LNCaP clone FGC (cell line): ENCODE measurements around the gene P3H2.

Source experiments
- DNase-seq: peaks from one replicate; pipeline ENCODE4 v3.0.0-alpha.2; 2011; ENCODE audit warnings: low read depth
- H3K4me3 ChIP-seq: 2 replicates; pipeline ENCODE4 v1.5.1; 2011; ENCODE audit warnings: mild to moderate bottlenecking, low read depth, low read length, control low read depth
- TF ChIP-seq, protein P1 (sequence below): IDR thresholded peaks from 2 replicates; pipeline ENCODE4 v1.5.1; 2012; ENCODE audit warnings: mild to moderate bottlenecking; ENCODE audit not compliant: control insufficient read depth, insufficient read depth; ENCODE audit errors: extremely low read depth

P3H2 gene

DNA sequence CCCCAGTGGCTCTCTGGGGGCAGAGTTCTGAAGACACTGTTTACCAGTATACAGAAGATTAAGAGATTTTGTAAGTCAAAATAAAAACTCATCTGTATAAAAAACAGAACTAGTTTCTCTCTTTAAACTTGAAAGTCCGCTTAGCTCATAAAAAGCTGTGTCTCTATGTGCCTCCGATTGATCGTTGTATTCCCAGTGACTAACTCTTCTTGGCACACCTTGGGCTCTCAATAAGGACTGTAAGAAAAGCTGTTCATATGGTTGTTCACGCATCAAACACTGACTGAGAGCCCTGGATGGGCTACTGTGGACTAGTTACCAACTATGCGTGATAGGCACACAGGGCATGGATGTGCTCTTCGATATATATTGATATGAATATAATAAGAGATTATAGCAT, 107.9 kb downstream of the P3H2 start:
- TF ChIP-seq, protein P1, sequence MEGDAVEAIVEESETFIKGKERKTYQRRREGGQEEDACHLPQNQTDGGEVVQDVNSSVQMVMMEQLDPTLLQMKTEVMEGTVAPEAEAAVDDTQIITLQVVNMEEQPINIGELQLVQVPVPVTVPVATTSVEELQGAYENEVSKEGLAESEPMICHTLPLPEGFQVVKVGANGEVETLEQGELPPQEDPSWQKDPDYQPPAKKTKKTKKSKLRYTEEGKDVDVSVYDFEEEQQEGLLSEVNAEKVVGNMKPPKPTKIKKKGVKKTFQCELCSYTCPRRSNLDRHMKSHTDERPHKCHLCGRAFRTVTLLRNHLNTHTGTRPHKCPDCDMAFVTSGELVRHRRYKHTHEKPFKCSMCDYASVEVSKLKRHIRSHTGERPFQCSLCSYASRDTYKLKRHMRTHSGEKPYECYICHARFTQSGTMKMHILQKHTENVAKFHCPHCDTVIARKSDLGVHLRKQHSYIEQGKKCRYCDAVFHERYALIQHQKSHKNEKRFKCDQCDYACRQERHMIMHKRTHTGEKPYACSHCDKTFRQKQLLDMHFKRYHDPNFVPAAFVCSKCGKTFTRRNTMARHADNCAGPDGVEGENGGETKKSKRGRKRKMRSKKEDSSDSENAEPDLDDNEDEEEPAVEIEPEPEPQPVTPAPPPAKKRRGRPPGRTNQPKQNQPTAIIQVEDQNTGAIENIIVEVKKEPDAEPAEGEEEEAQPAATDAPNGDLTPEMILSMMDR = no peak
- H3K4me3 ChIP-seq = no peak overlapping the region
- no peak for DNase-seq

DNA sequence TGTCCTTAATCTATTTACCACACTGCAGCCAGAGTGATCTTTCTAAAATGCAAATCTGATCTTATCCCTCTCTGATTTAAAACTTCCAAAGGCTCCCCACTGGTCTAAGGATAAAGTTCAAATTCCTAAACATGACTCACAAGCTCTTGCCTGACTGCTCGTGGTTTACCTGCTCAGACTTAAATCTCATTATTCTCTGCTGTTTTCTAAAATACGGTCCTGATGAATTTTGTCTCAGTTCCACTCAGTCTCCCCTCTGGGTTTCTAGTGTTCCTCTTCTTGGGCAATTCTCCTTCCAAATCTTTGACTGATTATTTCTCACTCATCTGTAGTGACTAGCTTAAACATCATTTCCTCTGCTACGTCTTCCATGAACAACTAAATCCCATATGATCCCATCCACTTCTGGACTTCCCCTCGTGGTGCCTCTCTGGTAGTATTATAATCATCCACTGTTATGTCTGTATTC, 108.3 kb downstream of the P3H2 start:
- TF ChIP-seq, protein P1 = no peak
- no peak overlapping the region for H3K4me3 ChIP-seq
- DNase-seq = no peak

DNA sequence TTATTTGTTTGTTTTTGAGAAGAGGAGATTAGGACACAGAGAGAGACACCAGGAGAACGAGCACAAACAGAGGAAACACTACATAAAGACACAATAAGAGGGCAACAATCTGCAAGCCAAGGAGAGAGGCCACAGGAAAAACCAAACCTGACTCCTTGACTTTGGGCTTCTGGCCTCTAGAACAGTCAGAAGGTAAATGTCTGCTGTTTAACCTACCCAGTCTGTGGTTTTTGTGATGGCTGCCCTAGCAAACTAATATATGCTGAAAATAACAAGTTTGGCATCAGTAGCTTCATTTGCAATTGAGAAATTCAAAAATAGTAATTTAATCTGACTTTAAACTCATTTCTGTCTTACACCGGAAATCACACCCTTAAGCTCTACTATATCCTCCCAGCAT, 110.2 kb downstream of the P3H2 start:
- H3K4me3 ChIP-seq = no peak overlapping the region
- no peak for DNase-seq
- TF ChIP-seq, protein P1 = no peak

DNA sequence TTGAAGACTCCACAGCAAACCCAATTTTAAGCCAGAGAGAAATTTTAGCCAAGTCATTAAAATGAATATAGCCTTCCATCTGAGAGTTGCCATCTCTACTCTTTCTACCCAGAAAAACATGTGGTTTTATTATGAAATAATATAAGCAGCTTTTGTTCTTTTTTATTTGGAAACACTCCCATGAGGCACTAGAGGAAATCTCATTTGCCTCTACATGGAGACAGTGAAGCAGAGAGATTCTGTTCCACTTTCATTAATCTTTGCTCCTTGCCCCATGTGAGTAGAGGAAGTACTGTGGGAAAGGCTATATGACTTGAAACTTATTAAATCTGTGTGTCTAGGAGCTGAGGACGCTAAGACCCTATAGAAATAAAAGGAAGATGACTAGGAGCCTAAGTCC, 111.1 kb downstream of the P3H2 start:
- DNase-seq = no peak
- TF ChIP-seq, protein P1 = no peak
- H3K4me3 ChIP-seq = no peak overlapping the region

DNA sequence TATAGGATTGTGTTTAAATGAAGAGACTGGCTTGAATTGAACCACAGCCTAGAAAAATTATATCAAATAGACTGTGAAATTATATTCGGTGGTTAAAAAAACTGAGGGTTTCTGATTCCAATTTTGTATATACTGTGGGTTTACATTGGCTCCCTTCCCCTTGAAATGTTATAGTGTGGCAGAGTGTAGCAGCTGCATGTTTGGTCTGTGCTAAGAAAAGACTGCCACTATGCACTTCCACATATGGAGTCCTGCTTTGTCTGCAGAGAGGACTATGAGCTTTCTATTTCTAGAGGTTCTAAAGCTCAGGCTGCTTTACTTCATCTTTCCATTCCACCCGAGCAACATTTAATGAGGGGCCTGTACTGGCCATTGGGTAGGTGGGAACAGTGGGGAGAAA, 112.3 kb downstream of the P3H2 start:
- TF ChIP-seq, protein P1 = no peak
- no peak for DNase-seq
- no peak overlapping the region for H3K4me3 ChIP-seq

DNA sequence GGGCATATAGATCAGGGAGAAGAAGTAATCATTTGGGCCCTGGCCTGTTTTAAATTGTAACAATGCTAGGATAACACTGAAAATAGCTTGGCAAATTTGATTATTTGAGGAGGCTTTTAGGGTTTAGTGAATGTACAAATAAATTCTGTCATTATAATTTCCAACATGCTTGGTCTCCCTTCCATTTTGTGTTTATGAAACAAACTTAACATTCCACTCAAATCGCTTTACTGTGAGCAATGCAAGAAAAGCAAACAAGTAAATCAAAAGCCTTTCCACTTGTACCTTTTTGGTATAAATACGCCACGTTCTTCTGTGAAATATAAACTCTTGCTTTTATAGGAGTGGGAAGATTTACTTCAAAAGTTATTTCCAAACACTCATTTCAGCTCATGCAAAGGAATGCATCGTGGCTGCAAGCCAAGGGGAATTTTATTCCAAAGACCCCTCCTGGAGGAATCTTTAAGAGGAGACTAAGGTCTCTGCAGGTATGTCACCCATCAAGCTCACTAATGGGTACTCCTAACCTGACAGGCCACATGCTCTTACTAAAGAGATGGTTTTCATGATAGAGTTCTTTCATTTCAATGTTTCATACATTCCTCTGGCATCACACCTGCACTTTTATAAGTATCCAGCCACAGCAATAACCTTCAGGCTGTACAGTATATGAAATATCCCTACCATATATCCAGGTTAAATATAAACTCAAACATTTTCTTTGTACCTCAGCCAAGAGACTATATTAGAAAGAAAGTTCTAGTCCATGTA, 115.2 kb downstream of the P3H2 start:
- DNase-seq = no peak
- TF ChIP-seq, protein P1 = no peak
- H3K4me3 ChIP-seq = no peak overlapping the region

DNA sequence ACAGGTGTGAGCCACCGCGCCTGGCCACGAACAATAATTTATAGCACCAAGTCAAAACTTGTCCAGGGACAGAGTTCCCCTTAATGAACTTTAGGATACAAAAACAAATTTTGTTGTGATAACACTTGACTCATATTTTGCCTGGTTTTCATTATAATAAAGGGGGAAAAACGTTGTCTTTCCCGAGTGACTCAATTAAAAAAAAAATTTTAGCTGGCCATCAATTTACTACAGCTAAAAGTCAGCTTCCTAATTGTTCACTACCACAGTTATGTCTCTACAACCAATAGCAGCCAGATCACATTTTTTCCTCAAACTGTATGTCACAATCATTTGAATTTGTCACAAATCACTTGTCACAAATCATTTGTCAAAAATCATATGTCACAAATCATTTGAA, 116.0 kb downstream of the P3H2 start:
- DNase-seq = no peak
- TF ChIP-seq, protein P1 = no peak
- no peak overlapping the region for H3K4me3 ChIP-seq
